Measurements from ENCODE around the gene GADL1.

GADL1 gene

DNA sequence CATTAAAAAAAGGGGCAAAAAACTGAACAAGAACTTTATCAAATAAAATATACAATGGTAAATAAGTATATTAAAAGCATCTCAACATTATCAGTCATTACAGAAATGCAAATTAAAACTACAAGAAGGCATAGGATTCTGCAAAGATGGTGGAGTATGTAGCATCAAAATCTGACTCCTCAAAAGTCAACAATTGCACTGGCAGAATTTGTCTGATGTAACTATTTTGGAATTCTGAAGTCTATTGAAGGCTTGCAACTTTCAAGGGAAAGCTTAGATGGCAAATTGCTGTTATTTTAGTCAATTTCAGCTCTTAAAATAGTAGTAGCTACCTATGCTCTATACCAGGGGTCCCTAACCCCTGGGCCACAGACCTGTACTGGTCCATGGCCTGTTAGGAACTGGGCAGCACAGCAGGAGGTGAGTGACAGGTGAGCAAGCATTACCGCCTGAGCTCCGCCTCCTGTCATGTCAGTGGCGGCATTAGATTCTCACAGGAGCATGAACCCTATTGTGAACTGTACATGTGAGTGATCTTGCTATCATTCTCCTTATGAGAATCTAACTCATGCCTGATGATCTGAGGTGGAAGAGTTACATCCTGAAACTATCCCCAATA lies 180.5 kb downstream of the GADL1 start:
- no peak for DNase-seq

DNA sequence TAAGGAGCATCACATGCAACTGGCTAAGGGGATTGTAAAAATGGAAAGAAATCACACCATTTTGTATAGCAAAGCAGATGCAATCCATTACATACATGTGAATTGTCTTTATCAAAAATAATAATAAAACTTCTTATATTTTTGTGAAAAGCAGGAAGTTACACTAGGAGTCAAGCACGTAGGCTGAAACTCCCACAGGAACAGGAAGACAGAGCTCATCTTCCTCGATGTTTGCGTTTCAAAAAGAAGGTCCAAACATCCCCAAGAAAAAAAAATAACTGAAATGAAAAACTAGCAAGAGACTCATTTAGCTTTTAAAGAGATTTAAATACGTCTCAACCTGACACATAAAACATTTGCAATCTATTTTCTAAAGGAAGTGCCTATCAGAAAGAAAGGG lies 181.5 kb downstream of the GADL1 start:
- no peak for DNase-seq

DNA sequence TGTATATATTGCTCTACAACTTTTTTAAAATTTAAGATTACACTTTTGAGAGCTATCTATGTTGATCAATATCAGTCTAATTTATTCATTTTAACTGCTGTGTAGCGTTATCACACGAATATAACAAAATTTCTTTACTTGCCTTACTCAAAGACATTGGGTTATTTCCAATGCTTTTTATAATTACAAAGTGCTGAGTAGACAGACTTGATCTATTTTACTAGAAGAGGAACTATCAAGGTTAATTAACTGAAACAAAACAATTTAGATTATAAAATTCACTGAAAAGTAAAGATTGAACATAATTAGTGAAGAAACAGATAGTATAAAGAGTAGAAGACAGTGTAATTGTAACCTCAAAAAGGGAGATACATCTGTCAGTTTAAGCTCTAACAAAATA lies 182.6 kb downstream of the GADL1 start:
- no peak for DNase-seq

DNA sequence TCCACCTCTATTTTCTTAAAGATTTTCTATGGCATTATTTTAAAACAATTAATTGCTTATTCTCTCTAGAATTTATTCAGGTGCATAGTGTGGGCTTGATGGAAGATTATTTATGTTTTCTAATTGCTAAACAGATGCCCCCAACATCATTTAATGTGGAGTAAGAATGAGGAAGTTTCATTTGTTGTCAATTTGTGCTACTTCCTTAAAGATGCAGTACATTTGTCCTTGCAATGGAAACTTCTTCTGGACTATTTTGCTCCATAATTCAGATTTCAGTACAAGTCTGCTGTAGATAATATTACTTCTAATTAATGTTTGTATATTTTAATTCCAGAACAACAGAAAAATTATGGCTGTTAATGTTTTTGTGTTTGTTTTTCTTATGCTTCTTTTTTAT lies 183.3 kb downstream of the GADL1 start:
- no peak for DNase-seq

DNA sequence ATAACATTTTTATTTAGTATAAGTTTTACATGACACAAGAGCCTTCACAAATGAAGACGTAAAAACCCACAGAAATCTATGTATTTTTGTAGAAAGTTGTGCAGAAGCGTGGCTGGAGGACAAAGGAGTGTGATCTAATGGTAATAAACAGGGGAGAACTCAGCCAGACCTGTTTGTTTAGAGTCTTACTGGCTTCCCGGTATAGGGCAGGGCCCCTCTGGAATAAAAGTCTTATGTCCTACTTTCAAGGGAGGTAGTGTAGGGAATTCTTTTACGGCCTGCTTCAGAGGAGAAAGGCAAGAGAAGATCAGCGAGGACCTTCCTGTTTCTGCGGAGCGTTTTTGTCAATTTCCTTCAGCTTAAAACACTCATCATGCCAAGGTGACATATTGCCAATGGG lies 184.4 kb downstream of the GADL1 start:
- no peak for DNase-seq

DNA sequence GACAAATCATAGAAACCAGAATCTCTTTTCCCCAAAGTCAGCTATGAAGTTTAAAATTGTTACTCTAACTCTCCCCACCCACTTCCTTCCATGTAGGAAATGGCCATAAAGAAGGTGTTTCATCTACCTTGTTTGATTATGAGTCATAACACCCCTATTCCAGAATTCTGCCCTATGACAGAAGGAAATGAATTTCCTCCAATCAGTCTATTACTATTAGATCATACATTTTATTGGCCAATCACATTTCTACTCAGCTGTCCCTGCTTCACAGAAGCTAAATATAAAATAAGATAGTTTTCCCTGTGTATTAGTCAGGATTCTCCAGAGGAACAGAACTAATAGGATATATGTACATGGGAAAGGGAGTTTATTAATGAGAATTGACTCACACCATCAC lies 186.0 kb downstream of the GADL1 start:
- DNase-seq, result no peak

DNA sequence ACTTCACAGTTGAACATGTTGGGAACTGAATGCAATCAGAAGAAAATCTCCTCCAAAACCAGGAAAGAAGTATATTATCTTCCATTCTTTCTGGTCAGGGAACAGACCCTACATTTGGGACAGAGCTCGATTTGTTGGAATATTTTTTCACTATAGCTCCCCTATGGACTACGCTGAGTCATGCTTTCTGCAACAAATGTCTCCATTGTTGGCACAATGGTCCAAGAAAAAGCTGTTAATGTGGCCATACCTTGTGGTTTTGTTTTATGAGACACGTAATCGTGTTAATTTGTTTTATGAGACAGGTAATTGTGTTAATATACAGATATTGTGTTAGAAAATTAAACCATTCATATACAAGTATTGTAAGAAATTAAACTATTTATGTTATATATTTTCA lies 186.6 kb downstream of the GADL1 start:
- no peak for DNase-seq

DNA sequence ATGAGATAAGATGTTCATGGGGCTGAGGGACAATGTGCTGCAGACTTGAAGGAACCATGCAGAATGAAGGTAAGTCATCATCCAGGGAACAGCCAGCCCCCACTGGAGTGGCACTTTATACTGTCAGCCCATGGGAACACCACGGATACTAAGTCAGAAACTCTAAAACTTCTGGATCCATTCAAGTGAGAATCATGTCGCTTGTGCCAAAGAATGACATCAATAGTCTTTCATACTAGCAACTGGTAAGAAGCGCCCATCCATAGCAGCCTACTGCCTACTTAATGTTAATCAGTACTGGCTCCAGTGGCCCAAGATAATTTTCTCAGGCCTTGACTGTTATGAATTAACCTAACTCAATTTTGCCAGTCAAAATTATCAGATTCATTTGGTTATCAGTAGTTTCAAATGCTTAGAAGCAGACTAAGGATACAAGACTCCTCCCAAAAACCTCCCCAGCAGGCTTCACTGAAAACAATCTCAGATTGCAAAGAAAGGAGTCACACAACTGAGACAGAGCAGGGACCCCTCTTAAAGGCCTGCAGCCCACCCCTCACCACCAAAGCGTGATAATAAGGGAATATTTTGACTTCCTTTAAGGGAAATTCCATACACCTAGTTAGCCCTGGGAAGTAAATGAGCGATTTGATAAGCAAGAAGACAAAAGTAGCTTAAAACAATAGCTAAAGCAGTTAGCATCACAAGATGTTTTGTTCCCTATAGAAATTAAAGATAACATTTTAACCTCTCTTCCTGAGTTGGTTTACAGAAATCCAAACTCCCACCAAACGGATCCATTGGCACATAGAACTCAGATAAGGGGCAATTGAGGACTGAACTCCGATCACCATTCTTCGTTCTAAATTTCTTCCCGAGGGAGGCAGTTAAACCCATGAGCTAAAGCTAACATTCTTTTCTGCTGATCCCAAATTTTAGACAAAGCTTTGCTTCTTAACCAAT lies 189.2 kb downstream of the GADL1 start:
- no peak for DNase-seq

DNA sequence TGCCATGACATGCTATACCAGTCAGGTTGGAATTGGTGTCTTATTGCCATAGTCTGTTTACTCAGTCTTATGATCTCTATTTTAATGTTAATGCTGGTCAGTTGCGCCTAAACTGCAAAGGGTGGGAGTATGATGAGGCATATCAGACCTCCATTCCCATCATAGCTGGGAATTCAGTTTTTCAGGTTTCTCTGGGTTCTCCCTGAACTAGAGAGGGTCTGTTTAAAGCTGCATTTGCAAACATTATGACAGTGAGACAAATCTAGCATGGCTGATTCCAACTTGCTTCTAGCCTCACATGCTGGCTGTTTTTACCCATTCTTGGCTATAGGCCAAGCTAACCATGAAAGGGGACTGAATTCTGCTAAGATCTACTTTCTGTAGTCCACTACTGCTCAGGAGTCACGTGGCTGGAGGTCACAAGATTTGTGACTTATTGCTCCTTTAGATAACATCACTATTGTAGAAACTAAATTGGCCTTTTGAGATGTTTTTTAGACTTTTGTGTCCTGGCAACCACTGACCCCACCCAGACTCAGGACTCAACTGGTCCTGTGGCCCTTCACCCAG lies 191.5 kb downstream of the GADL1 start:
- no peak for DNase-seq

DNA sequence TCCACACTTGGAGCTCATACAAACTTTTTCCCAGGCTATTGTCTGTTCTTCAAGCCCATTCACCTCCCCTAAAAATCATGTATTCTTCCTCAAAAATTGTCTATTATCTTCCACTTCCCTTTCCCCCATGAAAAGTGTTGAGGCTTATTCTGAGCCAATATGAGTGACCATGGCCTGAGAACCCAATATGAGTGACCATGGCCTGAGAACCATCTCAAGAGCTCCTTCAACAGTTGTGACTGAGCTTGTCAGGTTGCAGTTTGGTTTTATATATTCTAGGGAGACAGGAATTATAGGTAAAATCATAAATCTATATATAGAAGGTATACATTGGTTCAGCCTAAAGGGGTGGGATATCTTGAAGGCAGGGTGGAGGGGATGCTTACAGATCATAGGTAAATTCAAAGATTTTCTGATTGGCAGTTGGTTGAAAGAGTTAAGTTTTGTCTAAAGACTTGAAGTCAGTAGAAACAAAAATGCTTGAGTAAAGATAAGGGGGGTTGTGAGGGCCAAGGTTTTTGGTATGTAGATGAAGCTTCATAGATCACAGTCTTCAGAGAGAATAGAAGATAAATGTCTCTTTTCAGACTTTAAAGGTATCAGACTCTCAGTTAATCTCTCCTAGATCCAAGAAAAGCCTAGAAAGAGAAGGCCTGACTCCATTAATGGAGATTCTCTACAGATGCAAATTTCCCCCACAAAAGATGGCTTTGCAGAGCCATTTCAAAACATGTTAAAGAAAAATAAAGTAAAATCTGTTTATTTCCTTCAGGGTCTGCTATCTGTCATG lies 192.2 kb downstream of the GADL1 start:
- DNase-seq, result no peak

DNA sequence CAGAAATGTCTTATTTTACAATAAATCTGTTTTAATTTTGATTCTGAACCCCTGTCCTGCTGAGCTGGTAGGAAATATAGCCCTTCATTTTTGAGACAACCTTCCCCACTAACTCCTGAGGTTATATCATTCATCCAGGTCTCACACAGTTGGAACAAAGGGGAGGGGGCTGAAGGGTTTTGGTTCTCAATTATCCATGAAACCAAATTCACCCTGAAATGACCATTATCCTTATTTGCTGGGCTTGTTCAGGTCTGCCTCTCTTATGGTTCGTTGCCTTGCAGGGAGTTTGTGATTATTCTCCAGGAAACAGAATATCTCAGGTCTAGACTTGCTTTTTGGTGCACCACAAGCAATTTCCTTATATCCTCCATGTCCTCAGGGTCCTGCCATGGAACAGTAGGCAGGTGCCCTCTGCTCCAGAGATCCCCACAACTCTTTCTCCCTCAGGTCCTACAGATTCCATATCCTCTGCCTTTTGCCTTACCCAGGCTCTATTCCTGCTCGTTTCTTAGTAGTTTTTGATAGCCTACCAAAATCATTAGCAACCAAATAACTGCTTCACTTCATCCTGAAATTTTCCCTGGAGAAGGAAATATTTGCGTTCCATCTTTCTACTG lies 193.6 kb downstream of the GADL1 start:
- DNase-seq, result no peak

DNA sequence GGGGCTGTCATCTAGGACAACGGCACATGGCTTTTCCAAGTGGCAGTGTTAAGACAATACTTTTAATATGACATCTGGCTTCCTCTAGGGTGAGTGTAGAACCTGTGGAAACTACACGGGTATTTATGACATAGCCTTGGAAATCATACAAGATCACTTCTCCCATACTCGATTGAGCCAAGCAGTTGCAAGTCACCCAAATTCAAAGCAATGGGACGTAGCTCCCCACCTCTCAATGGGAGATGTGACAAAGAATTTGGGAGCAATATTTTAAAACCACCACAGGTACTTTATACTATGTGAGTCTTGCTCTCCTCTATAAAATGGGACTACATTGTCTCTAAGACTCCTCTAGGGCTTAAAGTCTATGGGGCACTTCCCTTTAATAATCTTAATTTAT lies 194.5 kb downstream of the GADL1 start:
- DNase-seq, result no peak

DNA sequence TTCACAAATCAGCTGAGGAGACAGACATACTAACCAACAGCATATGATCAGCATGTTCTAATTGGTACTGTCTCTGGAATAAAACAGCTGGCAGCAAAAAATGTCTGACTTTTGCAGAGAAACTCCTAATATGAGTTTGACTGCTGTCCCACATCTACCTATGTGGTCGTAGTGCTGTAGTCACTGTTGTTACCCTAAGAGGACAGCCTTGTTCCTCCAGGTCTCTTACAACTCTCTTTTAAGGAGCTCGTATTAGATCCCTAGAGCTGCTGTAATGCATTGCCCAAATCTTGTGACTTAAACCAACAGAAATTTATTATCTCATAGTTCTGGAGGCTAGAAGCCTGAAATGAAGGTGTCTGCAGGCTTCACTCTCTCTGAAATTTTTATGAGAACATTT lies 195.9 kb downstream of the GADL1 start:
- DNase-seq, result no peak

DNA sequence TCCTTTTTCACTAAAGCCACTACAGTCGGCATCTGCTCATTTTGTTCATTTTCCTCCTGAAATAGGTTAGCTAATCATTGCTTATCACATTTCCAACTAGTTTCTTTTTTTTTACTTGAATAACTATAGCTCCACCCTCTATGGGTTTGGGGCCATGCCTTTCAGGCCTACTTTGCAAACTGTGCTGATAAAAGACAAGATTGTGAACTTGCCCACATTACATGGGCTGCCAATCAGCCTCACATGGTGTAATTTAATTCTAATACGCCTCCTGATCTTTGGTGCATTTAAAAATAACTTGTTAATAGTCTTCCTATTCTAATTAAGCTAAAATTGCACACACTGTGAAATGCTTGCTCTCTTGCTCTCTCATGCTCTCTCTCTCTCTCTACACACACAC lies 197.6 kb downstream of the GADL1 start:
- DNase-seq, result no peak

DNA sequence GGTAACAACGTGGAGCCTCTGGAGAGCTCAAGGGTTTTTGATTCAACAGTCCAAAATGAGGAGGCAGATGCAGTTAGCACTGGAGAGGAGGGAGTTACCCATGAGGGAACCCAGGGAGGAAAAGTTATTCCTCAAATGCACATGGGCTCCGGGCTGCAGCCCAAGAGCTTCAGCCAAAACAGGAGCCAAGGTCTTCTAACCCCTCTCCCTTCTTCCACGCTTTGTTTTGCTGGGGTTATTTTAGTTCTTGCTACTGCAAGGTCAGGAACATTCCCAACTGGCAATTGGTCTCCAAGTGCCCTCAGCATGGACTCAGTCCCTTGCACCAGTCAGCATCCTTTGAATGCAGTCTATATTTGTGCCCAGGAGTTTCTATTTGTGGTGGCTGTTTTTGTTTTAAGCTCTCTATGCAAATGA lies 198.1 kb downstream of the GADL1 start:
- no peak for DNase-seq

DNA sequence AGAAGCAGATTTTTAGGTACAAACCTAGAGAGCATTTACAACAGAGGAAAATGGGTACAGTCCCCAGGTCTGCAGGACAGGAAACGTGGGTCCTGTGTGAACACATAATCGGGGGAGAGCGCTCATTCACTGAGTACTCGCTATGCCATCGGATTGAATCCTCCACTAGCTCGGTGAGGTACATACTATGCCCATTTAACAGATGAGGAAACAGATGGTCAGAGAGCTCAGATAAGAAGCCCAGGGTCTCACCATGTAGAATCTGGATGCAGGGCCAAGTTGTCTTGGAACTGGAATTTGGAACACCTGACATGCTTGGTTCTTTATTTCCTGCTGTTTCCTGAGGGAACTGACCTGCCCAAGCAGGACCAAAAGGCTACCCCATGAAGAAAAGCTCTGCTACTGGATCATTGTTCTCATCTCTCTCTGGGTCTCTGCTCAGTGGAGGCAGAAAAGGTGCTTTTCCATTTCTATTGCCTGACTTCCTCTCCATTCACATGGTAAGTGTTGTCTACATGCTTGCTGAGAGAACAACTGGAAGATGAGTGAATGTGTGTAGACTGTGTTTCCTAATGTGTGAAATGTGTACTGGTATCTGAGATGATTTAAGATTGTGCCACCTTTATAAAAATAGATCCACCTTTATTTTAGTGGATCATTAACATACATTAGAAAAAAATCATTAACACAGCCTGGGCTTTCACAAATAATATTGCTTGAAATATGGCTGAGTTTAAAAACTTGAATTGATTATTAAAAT lies 199.0 kb downstream of the GADL1 start:
- no peak for DNase-seq

DNA sequence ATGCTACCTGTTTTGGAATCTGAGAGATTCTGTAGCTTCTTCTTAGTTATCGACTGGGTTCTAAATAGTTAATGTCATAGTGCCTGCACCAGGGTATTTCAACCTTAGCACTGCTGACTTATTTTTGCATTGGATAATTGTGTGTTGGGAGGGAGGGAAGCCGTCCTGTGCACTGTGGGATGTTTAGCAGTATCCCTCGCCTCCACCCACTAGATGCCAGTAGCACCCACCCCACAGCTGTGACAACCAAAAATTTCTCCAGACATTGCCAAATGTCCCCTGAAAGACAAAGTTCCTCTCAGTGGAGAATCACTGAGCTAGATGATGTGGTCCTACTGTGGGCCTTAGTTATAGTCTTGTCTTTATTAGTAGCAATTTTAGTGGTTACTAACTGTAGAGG lies 199.8 kb downstream of the GADL1 start:
- DNase-seq, result no peak

DNA sequence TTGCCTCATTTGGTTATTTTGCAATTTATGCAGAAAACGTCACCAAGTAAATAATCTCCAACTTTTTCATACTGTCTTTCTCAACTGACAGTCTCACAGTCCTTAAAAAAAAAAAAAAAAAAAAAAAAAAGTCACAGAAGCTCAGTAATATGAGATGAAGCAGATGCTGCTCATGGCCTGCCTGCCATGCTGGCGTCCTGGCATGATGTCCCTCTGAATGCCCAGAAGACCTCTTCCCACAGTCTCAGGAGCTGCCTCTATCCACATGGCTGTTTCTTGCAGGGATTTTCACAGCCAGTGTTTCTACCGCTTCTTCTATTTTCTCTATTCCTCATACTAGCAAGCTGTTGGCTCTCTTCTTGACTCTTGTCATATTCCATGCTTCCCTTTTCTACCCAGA lies 200.3 kb downstream of the GADL1 start:
- no peak for DNase-seq

DNA sequence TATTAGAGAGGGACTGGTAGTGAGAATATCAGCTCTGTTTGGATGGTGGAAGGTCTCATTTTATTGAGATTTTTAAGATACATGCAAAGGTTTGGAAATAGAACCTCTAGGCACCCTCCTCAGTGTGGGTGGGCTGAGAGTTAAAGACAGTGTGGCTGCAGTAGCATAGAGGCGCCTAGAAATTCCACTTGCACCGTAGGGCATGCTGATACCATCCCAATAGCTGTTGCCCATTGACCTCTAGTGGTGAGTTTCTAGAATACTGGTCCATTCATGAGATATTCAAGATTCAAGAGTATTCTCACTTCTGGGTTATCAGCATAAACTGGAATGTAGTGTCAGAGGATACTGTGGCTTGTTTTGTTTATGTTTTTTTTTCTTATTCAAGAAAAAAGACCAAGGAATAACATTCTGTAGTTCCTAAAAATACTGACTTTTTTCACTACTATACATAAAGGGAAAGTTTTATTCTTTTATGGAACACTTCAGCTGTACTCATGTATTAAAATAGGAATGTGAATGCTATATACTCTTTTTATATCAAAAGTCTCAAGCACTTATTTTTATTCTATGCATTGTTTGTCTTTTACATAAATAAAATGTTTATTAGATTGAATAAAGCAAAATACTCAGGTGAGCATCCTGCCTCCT lies 200.9 kb downstream of the GADL1 start:
- peak; percentile 9 for DNase-seq

DNA sequence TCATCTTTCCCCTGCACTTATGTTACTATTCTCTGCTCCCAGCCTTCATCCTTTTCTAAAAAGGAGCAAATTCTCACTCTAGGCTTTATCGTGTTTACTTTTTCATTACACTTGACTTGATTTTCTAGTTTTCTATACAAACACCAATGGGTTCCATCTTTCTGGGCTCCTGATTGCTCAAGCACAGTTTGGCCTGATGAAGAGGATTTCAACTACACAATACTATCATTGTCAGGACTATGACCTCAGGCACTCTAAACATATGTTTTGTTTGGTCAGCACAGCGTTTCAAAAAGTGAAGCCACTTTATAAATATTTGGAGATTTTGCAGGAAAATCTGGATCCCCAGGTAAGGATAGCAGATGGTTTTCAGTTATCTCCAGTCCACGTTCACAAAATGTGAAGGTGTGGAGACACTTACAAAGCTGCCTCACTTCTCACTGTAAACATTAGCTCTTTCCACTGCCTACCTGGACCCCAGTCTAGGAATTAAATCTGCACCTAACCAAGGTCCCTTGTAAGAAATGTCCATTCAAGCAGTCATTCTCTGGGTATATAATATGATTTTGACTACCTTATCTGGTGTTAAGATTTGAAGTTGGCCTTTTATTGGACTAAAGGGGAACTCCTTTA lies 201.8 kb downstream of the GADL1 start:
- no peak for DNase-seq

DNA sequence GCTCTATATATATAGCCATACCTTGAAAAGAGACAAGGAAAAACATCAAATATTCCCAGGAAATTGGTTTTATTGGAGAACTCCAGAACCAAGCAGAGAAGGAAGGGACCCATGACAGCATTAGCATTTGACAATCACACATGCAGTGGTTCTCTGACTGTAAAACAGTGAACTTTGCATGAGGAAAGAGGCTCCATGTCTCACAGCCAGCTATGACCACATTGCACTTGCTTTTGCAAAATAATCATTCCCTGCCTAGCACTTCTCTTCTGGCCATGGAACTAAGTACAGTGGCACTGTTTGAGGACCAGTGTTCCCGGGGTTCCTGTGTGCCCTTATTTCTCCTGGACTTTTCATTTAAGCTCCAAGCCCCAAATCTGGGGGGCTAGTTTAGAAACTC lies 202.5 kb downstream of the GADL1 start:
- DNase-seq, result no peak
